Mesenchymal stem cell (in vitro differentiated cells and primary cell): ENCODE data around the gene CD63.
A peak's percentile ranks its signal among the peaks of the same experiment; 100 is the strongest.

Source experiments
- DNase-seq: peaks from one replicate; pipeline ENCODE4 v3.0.0-alpha.2; 2013
- H2AFZ ChIP-seq: one replicate; pipeline ENCODE4 v1.6.1; 2013; ENCODE audit warnings: low read depth, mild to moderate bottlenecking, control low read depth, inconsistent platforms, low read length, moderate library complexity
- H2AK5ac ChIP-seq: 2 replicates; pipeline ENCODE4 v1.6.1; 2013; ENCODE audit warnings: low read length, moderate library complexity, mild to moderate bottlenecking, inconsistent platforms; ENCODE audit not compliant: severe bottlenecking
- H2BK120ac ChIP-seq: one replicate; pipeline ENCODE4 v1.6.1; 2013; ENCODE audit warnings: low read depth, mild to moderate bottlenecking, inconsistent platforms, low read length, moderate library complexity
- H2BK12ac ChIP-seq, 2 experiments: one replicate each; pipeline ENCODE4 v1.6.1; 2013; ENCODE audit warnings: inconsistent platforms in 2 of 2, low read length in 2 of 2, mild to moderate bottlenecking in 2 of 2, moderate library complexity in 2 of 2, control low read depth in 1 of 2
- H2BK15ac ChIP-seq: one replicate; pipeline ENCODE4 v1.6.1; 2013; ENCODE audit warnings: mild to moderate bottlenecking, low read depth, inconsistent platforms; ENCODE audit not compliant: poor library complexity, severe bottlenecking
- H2BK5ac ChIP-seq: 2 replicates; pipeline ENCODE4 v1.6.1; 2013; ENCODE audit warnings: low read depth, mild to moderate bottlenecking, low read length, control low read depth, inconsistent platforms; ENCODE audit not compliant: poor library complexity, severe bottlenecking
- H3K14ac ChIP-seq, 2 experiments: one replicate each; pipeline ENCODE4 v1.6.1; 2013; ENCODE audit warnings: inconsistent platforms in 2 of 2, low read length in 2 of 2, control low read depth in 1 of 2, mild to moderate bottlenecking in 1 of 2, moderate library complexity in 1 of 2
- H3K18ac ChIP-seq, 2 experiments: one replicate each; pipeline ENCODE4 v1.6.1; 2013; ENCODE audit warnings: inconsistent platforms in 2 of 2, low read length in 2 of 2, control low read depth in 1 of 2, low read depth in 1 of 2, mild to moderate bottlenecking in 1 of 2
- H3K23ac ChIP-seq, 2 experiments: one replicate each; pipeline ENCODE4 v1.6.1; 2013; ENCODE audit warnings: inconsistent platforms in 2 of 2, low read length in 2 of 2, mild to moderate bottlenecking in 2 of 2, moderate library complexity in 2 of 2, control low read depth in 1 of 2
- H3K27ac ChIP-seq: 2 replicates; pipeline ENCODE4 v1.5.1; 2013; ENCODE audit warnings: mild to moderate bottlenecking, moderate library complexity, low read length, control low read depth, inconsistent platforms; ENCODE audit not compliant: poor library complexity, severe bottlenecking
- H3K27me3 ChIP-seq, 2 experiments: 2 replicates each; pipeline versions ENCODE4 v1.6.1 to v1.7.0; 2013; ENCODE audit warnings: low read length in 2 of 2, mild to moderate bottlenecking in 2 of 2, moderate library complexity in 2 of 2, control low read depth in 1 of 2, inconsistent platforms in 1 of 2; ENCODE audit not compliant: control insufficient read depth in 1 of 2, insufficient read depth in 1 of 2
- H3K36me3 ChIP-seq, 2 experiments: 2 replicates each; pipeline versions ENCODE4 v1.6.1 to v1.7.0; 2013; ENCODE audit warnings: low read length in 2 of 2, control low read depth in 1 of 2, inconsistent platforms in 1 of 2, low read depth in 1 of 2, mild to moderate bottlenecking in 1 of 2; ENCODE audit not compliant: insufficient read depth in 2 of 2, control insufficient read depth in 1 of 2
- H3K4ac ChIP-seq, 2 experiments: one replicate each; pipeline ENCODE4 v1.6.1; 2013; ENCODE audit warnings: inconsistent platforms in 2 of 2, low read length in 2 of 2, mild to moderate bottlenecking in 2 of 2, moderate library complexity in 2 of 2, control low read depth in 1 of 2, low read depth in 1 of 2
- H3K4me1 ChIP-seq: 2 replicates; pipeline ENCODE4 v1.6.1; 2013; ENCODE audit warnings: low read depth, low read length, control low read depth; ENCODE audit not compliant: control insufficient read depth, insufficient read depth
- H3K4me2 ChIP-seq: 2 replicates; pipeline ENCODE4 v1.6.1; 2013; ENCODE audit warnings: low read length, mild to moderate bottlenecking, inconsistent platforms; ENCODE audit not compliant: poor library complexity, severe bottlenecking
- H3K4me3 ChIP-seq, 2 experiments: 2 replicates each; pipeline versions ENCODE4 v1.5.1 to v1.7.0; 2013; ENCODE audit warnings: low read length in 2 of 2, mild to moderate bottlenecking in 2 of 2, control low read depth in 1 of 2, low read depth in 1 of 2; ENCODE audit not compliant: insufficient read depth in 1 of 2
- H3K79me1 ChIP-seq: replicated peaks from 2 replicates; pipeline ENCODE4 v1.6.1; 2013; ENCODE audit warnings: mild to moderate bottlenecking, control low read depth, low read length, inconsistent platforms; ENCODE audit not compliant: poor library complexity, severe bottlenecking
- H3K9ac ChIP-seq: 2 replicates; pipeline ENCODE4 v1.7.0; 2013; ENCODE audit warnings: mild to moderate bottlenecking, low read length, moderate library complexity
- H3K9me3 ChIP-seq: 2 replicates; pipeline ENCODE4 v1.7.0; 2013; ENCODE audit warnings: mild to moderate bottlenecking, low read length; ENCODE audit not compliant: control insufficient read depth
- H4K8ac ChIP-seq: one replicate; pipeline ENCODE4 v1.6.1; 2013; ENCODE audit warnings: inconsistent platforms, mild to moderate bottlenecking, low read length, moderate library complexity
- H4K91ac ChIP-seq: one replicate; pipeline ENCODE4 v1.6.1; 2013; ENCODE audit warnings: mild to moderate bottlenecking, low read length, inconsistent platforms
- WGBS: methylation state at CpG from one replicate; pipeline ENCODE4 v1.1.7; 2013; ENCODE audit warnings: mixed read lengths; 5-methylcytosine and 5-hydroxymethylcytosine counted together

The CD63 gene

GRCh38 chr12:55743406-55744339 lies 14.9 kb upstream of the CD63 start:
- Histone ChIP-seq H3K14ac (peak overlapping the region in 1 of 2 experiments; percentile 45), H3K23ac (peak overlapping the region in 1 of 2 experiments; percentile 61), H3K18ac (peak overlapping the region; percentile 67 to 94), H2BK15ac (no peak overlapping the region), H3K9ac (peak overlapping the region; percentile 82), H2BK12ac (peak overlapping the region in 1 of 2 experiments; percentile 21), H3K36me3 (peaks cover 3 to 4% of the 10 kb centered on the region in 2 experiments), H3K4ac (peak overlapping the region in 1 of 2 experiments; percentile 0), H2BK5ac (no peak overlapping the region), H3K4me3 (peak overlapping the region; percentile 62 to 91), H3K9me3 (no peaks in the 10 kb centered on the region), H2AFZ (peak overlapping the region; percentile 72), H4K8ac (no peak overlapping the region), H3K4me1 (peaks cover 22% of the 10 kb centered on the region), H3K4me2 (peak overlapping the region; percentile 85), H2BK120ac (peak overlapping the region; percentile 24), H3K27ac (no peak overlapping the region), H3K79me1 (peaks cover 8% of the 10 kb centered on the region), H3K27me3 (no peaks in the 10 kb centered on the region), H4K91ac (no peak overlapping the region), H2AK5ac (no peak overlapping the region)
- WGBS: under 1% methylated on average over 62 of the region's 73 CpGs
- peak; percentile 82 for DNase-seq

DNA sequence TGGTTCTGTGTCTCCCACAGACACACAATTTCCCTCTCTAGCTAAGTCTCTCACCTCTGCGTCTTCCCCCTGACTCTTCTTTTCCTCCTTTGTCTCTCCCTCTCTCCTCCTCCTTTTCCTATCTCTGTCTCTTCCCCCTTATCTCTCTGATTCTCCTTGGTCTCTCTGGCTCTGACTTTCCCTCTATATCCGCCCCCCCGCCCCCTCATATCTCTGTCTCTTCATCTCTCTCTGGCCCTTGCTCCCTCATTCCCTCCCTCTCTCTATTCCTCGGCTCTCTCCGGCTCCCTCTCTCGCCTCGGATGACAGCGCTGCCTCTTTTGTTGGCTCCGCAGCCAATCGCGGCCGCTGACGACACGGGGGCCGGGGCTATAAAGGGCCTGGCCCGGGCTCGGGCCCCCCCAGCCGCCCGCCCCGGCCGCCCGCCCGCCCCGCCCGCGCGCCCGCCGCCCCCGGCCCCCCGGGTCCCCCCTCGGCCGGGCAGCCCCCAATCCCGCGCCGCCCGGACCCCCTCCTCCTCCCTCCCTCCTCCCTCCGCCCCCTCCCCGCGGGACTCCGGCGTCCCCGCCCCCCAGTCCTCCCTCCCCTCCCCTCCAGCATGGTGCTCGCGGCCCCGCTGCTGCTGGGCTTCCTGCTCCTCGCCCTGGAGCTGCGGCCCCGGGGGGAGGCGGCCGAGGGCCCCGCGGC lies 14.1 kb upstream of the CD63 start, which contains the start of gene GDF11:
TSS of gene GDF11 (plus strand) at position 404 of the 687 bp plus-strand sequence. CDS start at position 599, 195 bp downstream.
- peaks cover 4% of the 10 kb centered on the region for H3K79me1 ChIP-seq
- H2BK5ac ChIP-seq: no peak within 1 kb of the TSS
- H2AFZ ChIP-seq: peak within 1 kb of the TSS; percentile 72
- no peak within 1 kb of the TSS for H3K27ac ChIP-seq
- peak within 1 kb of the TSS; percentile 82 for H3K9ac ChIP-seq
- H3K4me3 ChIP-seq: peak within 1 kb of the TSS; percentile 62 to 91
- H3K23ac ChIP-seq: peak within 1 kb of the TSS in 1 of 2 experiments; percentile 61
- H3K14ac ChIP-seq: peak within 1 kb of the TSS in 1 of 2 experiments; percentile 45
- peak within 1 kb of the TSS; percentile 24 for H2BK120ac ChIP-seq
- H2AK5ac ChIP-seq: peak within 1 kb of the TSS; percentile 47
- H2BK15ac ChIP-seq: peak within 1 kb of the TSS; percentile 31
- H4K8ac ChIP-seq: no peak within 1 kb of the TSS
- H3K36me3 ChIP-seq: no peaks in the 10 kb centered on the region
- 3% methylated on average over 14 of the region's 53 CpGs for WGBS
- H2BK12ac ChIP-seq: peak within 1 kb of the TSS; percentile 23 to 78
- peak within 1 kb of the TSS; percentile 67 to 94 for H3K18ac ChIP-seq
- no peaks in the 10 kb centered on the region for H3K9me3 ChIP-seq
- peak within 1 kb of the TSS; percentile 7 for H4K91ac ChIP-seq
- peak within 1 kb of the TSS in 1 of 2 experiments; percentile 0 for H3K4ac ChIP-seq
- H3K27me3 ChIP-seq: no peaks in the 10 kb centered on the region
- H3K4me1 ChIP-seq: peaks cover 25% of the 10 kb centered on the region
- peak within 1 kb of the TSS; percentile 85 for H3K4me2 ChIP-seq
- DNase-seq: peak; percentile 88

GRCh38 chr12:55741931-55742680 lies 13.3 kb upstream of the CD63 start:
- no peak overlapping the region for H3K4ac ChIP-seq
- H4K91ac ChIP-seq: peak overlapping the region; percentile 7
- H2AK5ac ChIP-seq: peak overlapping the region; percentile 47
- no peak overlapping the region for H2BK120ac ChIP-seq
- peaks cover 4% of the 10 kb centered on the region for H3K79me1 ChIP-seq
- no peaks in the 10 kb centered on the region for H3K9me3 ChIP-seq
- peak overlapping the region; percentile 23 to 78 for H2BK12ac ChIP-seq
- H3K18ac ChIP-seq: peak overlapping the region in 1 of 2 experiments; percentile 41
- H3K23ac ChIP-seq: no peak overlapping the region
- peak overlapping the region; percentile 31 for H2BK15ac ChIP-seq
- no peak for DNase-seq
- WGBS: 42% methylated on average over 3 of the region's 3 CpGs
- H2BK5ac ChIP-seq: no peak overlapping the region
- H4K8ac ChIP-seq: no peak overlapping the region
- no peak overlapping the region for H3K14ac ChIP-seq
- H3K4me2 ChIP-seq: peak overlapping the region; percentile 26
- H3K36me3 ChIP-seq: no peaks in the 10 kb centered on the region
- no peak overlapping the region for H3K27ac ChIP-seq
- no peak overlapping the region for H2AFZ ChIP-seq
- H3K4me1 ChIP-seq: peaks cover 27% of the 10 kb centered on the region
- no peaks in the 10 kb centered on the region for H3K27me3 ChIP-seq
- H3K4me3 ChIP-seq: peak overlapping the region in 1 of 2 experiments; percentile 76
- H3K9ac ChIP-seq: peak overlapping the region; percentile 79
